ENCODE results near the gene TRIM71.
"Not testable (repeated sequence)": the region's sequence is repeated elsewhere in the genome, so short reads cannot be mapped to it uniquely, and the experiment has no call there.

The TRIM71 gene

DNA sequence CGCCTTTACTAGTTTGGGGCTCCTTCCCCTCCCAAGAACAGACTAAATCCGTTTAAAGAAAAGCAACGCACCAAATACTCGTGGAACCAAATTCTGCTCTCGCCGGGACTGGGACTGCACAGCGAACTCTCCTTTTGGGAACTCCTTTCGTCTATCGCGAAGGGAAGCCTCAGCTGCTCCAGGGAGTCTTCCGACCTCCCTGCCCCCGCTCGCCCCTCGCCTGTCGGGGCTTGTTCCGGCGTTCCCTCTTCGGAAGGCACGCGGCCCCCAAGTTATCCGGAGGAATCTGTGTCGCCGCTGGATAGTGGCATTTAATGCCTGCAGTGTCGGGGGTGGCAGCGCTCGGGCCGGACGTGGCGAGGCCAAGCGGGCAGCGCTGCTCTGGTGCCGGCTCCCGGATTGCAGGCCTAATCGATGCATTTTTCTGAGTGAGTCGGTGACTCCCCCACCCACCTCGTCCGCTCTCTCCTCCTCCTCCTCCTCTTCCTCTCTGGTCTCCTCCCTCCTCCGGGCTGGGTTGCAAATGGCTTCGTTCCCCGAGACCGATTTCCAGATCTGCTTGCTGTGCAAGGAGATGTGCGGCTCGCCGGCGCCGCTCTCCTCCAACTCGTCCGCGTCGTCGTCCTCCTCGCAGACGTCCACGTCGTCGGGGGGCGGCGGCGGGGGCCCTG lies at the start of gene TRIM71:
Gene TRIM71, plus strand, starts transcription at position 440 of the 671 bp plus-strand sequence. Its CDS starts 84 bp downstream, at position 524.
- DNase-seq: no peak

DNA sequence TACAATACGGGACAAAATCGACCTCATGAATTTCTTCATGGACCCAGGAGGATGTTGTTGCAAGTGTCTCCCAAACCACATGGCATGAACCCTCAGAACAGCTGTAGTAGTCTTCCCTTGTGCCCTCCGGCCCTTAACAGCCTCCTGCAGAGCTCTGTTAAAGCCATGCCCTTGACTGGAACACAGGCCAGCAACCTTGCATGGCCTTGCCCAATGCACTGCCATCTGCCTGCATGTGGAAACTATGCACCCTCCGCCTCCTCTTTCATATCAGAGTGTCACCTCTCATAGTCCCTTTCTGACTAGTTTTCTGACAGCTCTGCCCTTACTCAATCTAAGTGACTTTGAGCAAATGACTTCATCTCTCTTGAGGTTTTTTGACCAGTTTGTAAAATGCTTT lies 39.4 kb upstream of the TRIM71 start:
- DNase-seq: no peak

DNA sequence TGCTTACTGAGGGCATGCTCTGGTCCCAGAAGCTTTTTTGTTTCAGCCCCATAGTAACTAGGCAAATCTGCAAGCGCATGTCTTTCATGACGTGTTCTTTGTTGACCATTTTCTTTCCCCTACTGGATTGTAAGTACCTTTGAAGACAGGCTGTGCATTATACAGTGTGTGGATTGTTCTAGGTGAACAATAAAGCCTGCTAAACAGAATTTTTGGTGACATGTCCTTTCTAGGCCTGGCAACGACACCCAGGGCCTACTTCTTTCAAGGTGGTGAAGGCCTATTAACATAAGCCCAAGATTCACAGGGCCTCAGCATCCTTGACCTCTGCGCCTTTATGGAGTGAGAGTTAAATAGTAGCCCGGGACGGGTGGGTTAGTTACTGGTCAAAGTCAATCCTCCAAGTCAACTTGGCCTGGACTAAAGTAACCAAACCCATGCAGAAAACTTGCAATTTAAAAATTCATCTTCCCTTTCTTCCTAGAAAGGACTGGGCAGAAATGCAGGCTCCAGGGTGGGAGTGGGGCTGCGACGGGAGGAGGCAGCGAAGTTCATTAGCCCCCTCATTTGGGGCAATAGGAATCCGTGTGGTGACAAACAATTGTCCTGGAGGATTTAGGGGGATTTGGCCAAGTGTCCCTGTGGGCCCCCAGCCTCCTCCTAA lies 37.6 kb upstream of the TRIM71 start:
- DNase-seq: no peak

DNA sequence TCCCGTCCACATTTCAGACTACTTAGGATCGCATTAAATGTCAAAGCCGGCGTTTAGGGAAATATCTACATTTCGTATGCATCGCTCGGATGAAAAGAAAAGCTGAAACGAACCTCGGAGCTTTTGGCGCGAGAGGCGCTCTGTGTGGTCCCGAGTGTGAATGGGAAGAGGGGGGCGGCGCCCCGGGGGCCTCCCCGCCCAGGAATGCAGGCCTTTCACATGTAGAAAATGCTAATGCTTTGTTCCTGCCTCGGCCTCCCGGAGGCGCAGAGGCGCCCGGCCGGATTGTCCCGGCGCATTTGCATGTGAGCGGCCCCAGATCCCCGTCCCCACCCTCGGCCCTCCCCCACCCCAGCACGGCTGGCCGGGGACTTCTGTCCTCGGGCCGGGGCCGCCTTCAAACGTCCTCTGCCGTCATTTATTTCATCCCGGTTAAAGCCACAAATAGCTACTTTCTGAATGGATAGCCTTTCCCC lies 37.0 kb upstream of the TRIM71 start:
- no peak for DNase-seq

DNA sequence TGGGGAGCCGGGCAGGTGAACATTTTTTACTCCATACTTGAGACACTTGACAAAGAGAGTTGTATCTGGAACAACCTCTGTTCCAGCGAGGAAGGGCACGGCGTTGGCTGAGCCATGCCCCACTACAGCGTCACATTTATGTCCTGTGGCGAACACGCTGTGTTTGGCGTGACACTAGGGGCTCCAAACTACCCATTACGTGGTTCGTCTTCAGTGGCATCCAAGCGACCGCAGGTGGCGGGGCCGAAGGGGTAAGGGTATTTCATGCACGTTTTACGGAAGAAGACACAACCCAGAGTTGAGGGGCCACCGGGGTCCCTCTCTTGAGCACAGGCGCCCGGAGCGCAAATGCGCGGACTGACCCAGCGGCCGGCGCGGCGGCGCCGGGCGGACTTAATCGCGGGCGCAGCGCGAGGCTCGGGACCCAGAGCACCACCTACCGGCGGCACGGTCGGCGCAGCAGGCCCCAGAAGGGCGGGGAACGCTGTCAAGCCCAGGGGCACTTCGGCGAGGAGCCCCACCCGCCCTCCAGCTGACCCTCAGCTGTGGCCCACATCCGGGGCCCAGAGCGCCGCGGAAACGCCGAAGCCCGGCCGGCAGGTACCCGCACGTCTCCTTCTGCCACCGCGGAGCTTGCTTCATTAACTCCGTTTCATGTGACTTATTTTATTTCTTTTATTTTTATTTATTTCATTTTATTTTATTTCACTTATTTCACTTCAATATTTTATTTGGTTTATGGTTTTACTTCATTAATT lies 36.4 kb upstream of the TRIM71 start:
- DNase-seq: peak; percentile 68

DNA sequence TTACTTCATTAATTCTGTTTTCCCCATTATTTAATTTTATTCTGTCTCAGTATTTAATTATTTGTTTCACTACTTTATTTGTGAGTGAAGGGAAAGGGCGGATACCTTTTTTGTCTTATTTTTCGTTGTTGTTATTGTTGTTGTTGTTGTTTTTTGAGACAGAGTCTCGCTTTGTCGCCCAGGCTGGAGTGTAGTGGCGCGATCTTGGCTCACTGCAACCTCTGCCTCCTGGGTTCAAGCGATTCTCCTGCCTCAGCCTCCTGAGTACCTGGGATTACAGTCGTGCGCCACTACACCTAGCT lies 35.9 kb upstream of the TRIM71 start:
- DNase-seq: not testable (repeated sequence)

DNA sequence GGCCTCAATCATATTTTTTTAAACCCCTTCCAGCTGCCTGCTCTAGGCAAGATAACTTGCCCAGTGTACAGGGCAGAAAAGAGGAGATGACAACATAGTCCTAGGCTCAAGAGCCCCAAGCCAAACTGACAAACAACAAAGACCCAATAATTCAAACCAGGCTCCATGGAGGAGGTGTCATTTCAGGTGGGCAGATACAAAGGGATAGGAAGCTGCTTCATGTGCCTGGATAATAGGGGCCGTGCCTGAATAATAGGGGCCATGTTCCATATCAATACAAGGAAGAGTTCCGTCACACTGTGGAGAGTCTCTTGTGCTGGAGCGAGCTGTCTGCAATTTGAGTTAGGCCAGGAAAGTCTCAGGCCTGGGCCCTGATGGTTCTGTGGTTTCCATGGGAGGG lies 35.4 kb upstream of the TRIM71 start:
- no peak for DNase-seq

DNA sequence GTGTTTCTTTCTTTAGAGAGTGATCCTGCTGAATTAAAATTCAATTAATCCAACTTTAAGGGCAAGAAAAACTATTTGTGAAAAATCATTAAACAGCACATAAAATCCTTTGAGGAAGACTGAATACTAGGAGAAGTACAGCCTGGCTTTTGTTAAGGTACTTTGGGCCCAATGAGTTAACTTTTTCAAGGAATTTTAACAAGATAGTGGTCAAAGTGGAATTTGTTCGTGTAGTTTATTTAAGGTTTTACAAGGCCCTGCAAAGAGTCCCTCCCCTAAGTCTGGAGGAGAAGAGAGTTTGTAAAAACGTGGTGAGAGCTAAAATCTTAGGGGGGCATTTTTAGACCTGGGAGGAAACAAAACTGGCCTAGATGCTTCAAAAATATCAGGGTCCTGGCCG lies 26.0 kb upstream of the TRIM71 start:
- no peak for DNase-seq

DNA sequence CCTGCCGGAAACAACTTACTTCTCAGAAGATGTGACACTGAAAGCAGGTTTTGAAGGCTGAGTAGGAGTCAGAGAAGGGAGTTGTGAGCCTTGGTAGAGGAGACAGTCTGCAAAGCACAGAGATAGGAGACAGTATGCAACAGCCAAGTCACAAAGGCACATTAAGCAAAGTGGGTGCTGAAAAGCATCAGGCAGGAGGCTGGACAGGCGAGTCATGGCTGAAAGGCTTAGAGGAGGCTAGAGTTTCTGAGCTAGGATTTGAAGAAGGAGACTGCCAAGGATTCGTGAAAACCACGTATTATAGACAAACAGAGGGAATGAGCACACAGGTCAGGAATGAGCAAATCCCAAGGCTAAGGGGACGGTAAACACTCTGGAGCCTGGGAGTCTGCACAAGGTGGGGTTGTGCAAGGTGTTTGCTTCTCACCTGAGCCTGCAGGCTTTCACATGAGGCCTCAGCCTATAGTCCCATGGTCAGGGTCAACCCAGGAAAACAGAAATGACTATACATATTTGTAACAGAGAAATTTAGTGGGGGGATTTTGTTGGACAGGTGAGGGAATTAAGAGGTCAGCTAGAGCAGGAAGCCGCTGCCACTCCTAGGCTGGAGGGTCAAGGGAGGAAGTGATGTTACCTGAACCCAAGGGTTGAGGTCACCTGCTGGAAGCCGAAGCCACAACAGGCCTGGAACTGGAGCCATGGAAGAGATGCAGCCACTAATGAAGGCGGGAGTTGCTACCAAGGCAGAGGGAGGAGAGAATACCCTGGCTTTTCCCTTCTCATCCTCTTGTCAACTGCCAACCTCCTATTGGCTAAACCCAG lies 23.1 kb upstream of the TRIM71 start:
- DNase-seq: no peak

DNA sequence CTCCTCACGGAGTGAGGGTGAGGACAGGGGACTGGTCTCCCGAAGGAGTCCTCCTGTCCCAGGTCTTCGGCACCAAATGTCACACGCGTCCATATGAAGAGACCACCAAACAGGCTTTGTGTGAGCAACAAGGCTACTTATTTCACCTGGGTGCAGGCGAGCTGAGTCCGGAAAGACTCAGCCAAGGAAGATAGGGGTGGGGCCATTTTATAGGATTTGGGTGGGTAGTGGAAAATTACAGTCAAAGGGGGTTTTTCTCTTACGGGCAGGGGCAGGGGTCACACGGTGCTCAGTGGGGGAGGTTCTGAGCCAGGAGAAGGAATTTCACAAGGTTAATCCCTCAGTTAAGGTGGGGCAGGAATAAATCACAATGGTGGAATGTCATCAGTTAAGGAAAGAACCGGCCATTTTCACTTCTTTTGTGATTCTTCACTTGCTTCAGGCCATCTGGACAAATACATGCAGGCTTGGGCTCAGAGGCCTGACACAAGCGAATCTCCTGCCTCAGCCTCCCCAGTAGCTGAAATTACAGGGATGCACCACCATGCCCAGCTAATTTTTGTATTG lies 21.3 kb upstream of the TRIM71 start:
- DNase-seq: not testable (repeated sequence)

DNA sequence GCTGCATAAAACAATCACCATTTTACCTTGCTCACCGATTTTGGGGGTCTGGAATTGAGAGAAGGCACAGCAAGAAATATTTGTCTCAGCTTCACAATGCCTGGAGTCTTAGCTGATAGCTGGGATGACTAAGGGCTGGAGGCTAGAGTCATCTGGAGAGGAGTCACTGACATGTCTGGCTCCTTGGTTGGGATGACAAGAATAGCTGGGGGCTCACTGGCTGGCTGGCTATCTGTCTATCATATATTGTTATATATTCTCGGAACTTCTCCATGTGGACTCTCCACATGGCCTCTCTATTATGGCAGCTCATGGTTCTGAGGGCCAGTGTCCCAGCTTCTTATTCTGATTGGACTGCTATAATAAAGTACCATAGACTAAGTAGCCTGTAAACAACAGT lies 20.0 kb upstream of the TRIM71 start:
- no peak for DNase-seq

DNA sequence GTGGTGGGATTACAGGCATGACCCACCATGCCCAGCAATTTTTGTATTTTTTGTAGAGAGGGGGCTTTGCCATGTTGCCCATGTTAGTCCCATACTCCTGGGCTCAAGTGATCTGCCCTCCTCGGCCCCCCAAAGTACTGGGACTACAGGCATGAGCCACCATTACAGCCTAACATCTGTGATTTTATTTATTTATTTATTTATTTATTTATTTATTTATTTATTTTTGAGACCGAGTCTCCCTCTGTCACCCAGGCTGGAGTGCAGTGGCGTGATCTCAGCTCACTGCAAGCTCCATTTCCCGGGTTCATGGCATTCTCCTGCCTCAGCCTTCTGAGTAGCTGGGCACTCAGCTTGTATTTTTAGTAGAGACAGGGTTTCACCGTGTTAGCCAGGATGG lies 16.4 kb upstream of the TRIM71 start:
- DNase-seq: not testable (repeated sequence)

DNA sequence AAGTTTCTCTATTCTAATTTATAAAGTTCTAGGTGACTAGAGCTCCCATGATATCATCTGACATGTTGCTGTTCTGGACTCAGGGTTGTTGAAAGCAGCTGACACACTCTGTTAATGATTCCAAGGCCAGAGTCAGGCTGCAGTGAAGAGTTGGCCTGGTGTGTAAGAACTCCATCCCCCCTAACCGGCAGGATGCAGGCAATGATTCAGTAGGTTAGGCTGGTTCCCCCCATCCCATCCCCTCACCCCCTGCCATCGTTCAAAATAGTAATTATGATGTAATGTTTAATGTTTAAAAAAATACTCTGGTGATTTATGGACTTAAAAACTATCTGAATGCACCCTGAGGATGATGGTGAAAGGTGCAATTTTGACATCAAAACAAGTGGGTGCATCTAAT lies 4.6 kb upstream of the TRIM71 start:
- no peak for DNase-seq

DNA sequence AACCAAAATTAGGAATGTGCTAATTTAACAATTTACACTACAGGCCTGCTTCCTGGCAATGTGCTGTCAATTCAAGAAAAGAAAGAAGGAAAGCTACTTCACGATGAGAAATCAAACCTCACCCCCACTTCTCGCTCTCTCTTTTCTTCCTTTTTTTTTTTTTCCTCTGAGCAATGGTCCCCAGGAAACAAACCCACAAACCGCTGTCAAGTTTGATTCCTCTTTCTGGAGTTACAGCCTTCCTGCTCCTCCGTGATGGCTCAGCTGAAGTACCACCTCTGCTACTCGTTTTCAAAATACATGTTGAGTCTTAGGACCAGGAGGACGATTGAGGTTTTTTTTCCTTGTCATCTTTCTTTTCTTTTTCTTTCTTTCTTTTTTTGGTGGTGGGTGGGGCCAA lies 3.4 kb upstream of the TRIM71 start:
- no peak for DNase-seq

DNA sequence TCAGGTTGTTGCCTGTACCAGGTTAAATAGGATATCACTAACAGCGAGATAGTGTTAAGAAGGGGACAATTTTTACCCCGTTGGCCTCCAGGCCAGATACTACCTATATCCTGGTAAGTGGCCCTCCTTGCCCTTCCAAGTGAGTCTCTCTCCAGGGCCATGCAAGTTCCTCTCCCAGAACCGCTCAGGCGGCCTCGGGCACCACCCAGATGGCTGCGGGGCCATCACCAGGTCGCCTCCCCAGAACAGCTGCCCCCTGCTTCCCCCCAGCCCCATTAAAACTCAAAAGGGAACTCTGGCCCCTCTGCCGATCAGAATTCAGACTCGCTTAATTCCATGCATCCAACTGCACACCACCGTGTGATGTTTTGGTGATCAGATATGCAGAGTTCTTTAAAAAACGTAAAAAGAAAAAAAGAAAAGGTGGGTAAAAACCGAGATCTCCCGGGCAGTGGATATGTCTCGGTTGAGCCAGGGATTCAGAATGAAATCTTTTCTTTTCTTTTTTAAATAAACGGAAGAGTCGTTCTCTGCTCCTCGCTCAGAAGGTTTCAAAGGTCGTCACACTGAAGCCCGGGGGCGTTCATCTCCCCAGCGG lies 1.9 kb upstream of the TRIM71 start:
- DNase-seq: no peak

DNA sequence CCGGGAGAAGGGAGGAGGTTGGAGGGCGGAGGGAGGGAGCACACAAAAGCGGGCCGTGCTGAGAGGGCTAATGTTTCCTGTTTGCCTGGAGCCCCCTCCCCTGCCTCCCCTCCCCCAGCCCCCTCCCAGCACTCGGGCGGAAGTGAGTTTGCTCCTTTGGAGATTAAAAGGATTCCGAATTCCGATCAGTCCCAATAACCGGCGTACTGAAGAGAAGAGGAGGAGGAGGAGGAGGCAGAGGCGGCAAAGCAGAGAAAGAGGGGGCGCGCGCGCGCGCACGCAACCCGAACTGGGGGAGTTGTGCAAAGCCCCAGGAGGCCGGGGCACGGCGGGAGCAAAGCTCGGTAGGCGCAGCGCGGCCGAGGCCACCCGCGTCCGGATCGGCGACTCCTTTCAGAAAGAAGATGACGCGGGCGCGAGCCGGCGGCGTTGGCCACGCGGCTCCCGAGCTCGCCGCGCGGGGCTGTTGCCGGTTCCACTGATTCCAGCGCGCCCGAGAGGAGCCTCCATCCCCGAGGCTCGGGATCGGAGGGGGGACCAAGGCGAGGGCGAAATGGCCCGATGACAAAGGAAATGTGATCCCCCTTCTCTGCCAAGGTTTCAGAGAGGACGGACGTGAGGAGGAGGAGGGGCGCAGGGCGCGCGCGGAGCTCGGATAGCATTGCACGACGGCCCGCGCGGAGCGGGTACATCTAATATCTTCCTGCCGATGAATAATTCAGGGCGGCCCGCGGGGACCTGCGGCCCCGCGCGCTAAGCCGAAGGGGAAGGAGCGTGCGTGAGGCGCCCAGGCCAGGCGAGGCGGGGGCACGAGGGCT lies 1.1 kb upstream of the TRIM71 start:
- no peak for DNase-seq

DNA sequence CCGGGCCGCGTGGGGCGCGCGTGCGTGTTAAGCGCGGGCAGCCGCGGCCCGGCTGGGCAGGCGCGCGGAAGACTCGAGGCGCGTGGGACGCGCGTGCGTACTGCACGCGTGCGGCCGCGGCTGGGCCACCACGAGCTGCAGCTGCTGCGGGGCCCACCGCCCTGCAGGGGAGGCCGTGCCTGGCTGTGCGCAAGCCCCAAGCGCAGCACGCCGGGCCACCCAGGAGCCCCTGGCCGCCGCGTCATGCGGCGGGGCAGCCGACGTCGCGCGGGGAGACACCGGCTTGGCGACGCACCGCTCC lies 590 bp upstream of the TRIM71 start:
- no peak for DNase-seq

DNA sequence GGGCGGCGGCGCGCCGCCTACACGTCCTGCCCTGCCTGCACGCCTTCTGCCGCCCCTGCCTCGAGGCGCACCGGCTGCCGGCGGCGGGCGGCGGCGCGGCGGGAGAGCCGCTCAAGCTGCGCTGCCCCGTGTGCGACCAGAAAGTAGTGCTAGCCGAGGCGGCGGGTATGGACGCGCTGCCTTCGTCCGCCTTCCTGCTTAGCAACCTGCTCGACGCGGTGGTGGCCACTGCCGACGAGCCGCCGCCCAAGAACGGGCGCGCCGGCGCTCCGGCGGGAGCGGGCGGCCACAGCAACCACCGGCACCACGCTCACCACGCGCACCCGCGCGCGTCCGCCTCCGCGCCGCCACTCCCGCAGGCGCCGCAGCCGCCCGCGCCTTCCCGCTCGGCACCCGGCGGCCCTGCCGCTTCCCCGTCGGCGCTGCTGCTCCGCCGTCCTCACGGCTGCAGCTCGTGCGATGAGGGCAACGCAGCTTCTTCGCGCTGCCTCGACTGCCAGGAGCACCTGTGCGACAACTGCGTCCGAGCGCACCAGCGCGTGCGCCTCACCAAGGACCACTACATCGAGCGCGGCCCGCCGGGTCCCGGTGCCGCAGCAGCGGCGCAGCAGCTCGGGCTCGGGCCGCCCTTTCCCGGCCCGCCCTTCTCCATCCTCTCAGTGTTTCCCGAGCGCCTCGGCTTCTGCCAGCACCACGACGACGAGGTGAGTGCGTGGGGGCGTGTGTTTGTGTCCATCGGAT lies 602 bp downstream of the TRIM71 start:
- DNase-seq: no peak

DNA sequence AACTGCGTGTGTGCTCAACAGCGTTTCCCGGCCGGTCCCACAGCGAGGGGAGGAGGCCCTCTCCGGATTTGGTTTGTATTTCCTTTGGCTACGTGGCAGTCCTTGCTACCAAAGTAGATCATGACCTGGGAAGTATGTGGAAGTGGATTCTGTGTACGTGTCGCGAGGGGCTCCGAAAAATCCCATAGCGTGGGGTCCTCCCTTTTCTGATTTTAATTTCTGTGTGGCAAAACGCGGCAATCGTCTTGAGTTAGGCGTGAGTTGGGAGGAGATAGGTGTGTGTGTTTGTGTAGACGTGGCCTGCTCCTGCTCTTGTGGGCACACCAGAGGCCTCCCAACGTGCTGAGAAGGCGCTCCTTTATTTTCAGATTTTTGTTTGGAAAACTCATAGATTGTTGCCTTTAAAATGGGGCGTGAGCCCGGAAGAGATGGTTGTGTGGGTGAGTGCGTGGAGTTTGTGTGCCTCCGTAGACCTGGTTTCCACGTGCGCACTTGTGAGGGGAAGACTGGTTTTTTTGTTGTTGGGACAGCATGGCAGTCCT lies 1.2 kb downstream of the TRIM71 start:
- DNase-seq: no peak

DNA sequence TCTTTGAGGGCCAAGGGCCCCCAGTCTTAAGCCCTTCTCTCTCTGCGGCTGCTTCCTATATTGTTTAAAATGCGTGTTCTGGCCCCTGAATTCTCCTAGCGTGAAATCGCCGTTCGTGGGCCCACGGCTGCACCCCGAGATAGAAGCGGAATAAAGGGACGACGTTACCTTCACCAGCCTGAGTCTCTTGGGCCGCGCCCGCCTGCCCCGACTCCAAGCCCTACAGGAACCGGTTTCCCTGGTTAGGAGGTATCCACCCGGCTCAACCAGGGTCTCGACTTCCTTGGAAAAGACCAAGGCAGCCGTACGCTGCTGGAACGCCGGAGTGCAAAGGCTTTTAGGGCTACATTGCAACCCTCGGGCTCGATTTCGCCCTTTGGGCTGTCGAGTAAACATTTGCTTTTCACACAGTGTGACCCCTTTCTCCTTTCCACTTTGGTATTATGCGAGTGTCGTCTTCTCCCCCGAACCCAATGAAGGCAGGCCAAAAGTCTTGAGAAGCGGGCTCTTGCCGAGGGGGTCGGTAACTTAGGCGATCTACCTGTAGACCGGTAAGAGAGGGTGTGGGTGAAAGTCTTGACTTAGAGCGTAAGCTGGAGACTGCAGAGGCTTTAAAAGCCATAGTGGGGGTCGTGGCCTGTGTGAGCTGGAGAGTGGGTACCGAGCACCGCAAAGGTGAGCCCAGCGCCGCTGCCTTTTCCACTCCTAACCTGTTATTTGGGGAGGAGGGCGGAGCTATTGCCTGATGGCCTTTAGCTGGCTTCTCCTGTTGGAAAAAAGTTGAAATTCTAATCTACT lies 2.0 kb downstream of the TRIM71 start:
- DNase-seq: no peak
